Testis (tissue), 3 donors: Measurements from ENCODE around the gene BACH1. TPM values are rescaled to one million over a fixed set of nuclear protein-coding genes. Genes with fewer than 3 reads are reported as not detected.

Source experiments
- DNase-seq: peaks from one replicate; pipeline ENCODE4 v3.0.0-alpha.2; 2019
- H3K27ac ChIP-seq, 2 donors: fragments of 200-600 bp; sonication (generic); one replicate each; pipeline ENCODE4 v1.5.1; 2019
- H3K27me3 ChIP-seq: fragments of 200-600 bp; sonication (generic); one replicate; pipeline ENCODE4 v1.5.1; 2019
- H3K36me3 ChIP-seq: fragments of 200-600 bp; sonication (generic); one replicate; pipeline ENCODE4 v1.5.1; 2017; ENCODE audit warnings: low read depth; ENCODE audit errors: missing control alignments
- H3K4me1 ChIP-seq: fragments of 200-600 bp; sonication (generic); one replicate; pipeline ENCODE4 v1.5.1; 2019
- H3K4me3 ChIP-seq, 2 donors: fragments of 200-600 bp; sonication (generic); one replicate each; pipeline ENCODE4 v1.5.1; 2017 to 2019
- H3K9me3 ChIP-seq: fragments of 200-600 bp; sonication (generic); one replicate; pipeline ENCODE4 v1.5.1; 2017
- POLR2A ChIP-seq: fragments of 450-650 bp; IDR thresholded peaks from one replicate; pipeline ENCODE4 v1.6.1; 2017; ENCODE audit warnings: antibody characterized with exemption, mild to moderate bottlenecking, moderate library complexity
- WGBS, 2 donors: methylation state at CpG; one replicate each; pipeline ENCODE4 v1.1.5; 2018; 5-methylcytosine and 5-hydroxymethylcytosine counted together
- intact Hi-C: fragments of 100-400 bp; cut with DNase I; formaldehyde crosslinking; loops from one replicate; pipeline ENCODE4 v1.15.1; 2023; ENCODE audit warnings: low total_unique reads
- polyA plus RNA-seq: library from polyadenylated mRNA; stranded (reverse); fragments of 350-450 nt; fragmentation: Illumina TruSeq; extraction: RNeasy Lipid Tissue Mini Kit (QIAGEN cat#74804); gene quantifications from one replicate; pipeline ENCODE4 v1.2.3, GENCODE V29; 2014; ENCODE audit warnings: low read depth, low replicate concordance; ENCODE audit not compliant: insufficient read depth
- total RNA-seq, 2 donors: library from RNA; depleted of rRNA; stranded (reverse); fragments of >200 nt; gene quantifications; one replicate each; pipeline ENCODE4 v1.2.3, GENCODE V29; 2016
- TF ChIP-seq, protein P1 (sequence below), 3 experiments: fragments of 450-650 bp in 2 of 3; fragments of 200-600 bp in 1 of 3; sonication (generic) in 1 of 3; IDR thresholded peaks; one replicate each; pipeline ENCODE4 v1.5.1; 2016 to 2019; ENCODE audit warnings: antibody characterized with exemption in 3 of 3, mild to moderate bottlenecking in 2 of 3, moderate library complexity in 1 of 3

Gene BACH1
- total and polyA plus RNA-seq, 3 donors from 2014 or later = 41.9 to 57.7 (median 43.9) TPM

DNA sequence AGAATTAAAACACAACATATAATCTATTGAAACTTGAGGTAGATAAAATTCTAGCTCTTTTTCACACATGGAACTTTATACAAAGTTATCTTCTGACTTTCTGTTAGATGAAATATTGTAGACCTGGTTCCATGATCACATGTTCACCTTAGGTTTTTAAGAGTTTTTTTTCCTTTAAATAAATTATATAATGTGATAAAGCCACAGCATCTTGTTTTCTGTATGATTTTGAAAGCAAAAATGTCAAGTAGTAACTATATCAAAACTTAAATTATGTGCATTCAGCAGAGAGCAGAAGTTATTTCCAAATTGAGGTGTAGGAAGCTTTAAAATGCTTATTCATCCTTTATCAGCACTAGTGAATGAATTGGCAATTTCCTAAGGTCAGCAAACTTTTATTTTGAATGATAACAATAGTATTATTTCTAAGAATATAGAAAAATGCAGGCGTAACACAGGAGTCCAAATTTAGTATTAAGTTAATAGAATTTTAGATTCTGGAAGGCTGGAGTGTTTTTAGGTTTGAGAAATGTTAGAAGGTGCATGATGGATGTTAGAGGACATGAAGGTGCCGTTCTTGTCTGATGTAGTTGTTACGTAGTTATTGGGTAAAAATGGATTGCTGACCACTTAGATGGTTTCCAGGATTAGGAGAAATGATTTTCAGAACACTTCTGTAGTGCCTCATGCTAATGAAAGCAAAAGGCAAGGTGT is 17.5 kb downstream of the BACH1 start:
- 90 to 92% methylated on average over 3 of the region's 3 CpGs for whole genome bisulfite sequencing, 2 donors
- DNase-seq = no peak
- Histone ChIP-seq H3K36me3 (no peaks in the 10 kb centered on the region), H3K4me1 (no peaks in the 10 kb centered on the region), H3K27ac (no peak overlapping the region), H3K9me3 (no peaks in the 10 kb centered on the region), H3K4me3 (no peak overlapping the region), H3K27me3 (no peaks in the 10 kb centered on the region)
- TF ChIP-seq POLR2A = no peak
- TF ChIP-seq, protein P1, sequence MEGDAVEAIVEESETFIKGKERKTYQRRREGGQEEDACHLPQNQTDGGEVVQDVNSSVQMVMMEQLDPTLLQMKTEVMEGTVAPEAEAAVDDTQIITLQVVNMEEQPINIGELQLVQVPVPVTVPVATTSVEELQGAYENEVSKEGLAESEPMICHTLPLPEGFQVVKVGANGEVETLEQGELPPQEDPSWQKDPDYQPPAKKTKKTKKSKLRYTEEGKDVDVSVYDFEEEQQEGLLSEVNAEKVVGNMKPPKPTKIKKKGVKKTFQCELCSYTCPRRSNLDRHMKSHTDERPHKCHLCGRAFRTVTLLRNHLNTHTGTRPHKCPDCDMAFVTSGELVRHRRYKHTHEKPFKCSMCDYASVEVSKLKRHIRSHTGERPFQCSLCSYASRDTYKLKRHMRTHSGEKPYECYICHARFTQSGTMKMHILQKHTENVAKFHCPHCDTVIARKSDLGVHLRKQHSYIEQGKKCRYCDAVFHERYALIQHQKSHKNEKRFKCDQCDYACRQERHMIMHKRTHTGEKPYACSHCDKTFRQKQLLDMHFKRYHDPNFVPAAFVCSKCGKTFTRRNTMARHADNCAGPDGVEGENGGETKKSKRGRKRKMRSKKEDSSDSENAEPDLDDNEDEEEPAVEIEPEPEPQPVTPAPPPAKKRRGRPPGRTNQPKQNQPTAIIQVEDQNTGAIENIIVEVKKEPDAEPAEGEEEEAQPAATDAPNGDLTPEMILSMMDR (IDR thresholded peaks at IDR 0.05) = no peak
- intact Hi-C loops = no loop called here

DNA sequence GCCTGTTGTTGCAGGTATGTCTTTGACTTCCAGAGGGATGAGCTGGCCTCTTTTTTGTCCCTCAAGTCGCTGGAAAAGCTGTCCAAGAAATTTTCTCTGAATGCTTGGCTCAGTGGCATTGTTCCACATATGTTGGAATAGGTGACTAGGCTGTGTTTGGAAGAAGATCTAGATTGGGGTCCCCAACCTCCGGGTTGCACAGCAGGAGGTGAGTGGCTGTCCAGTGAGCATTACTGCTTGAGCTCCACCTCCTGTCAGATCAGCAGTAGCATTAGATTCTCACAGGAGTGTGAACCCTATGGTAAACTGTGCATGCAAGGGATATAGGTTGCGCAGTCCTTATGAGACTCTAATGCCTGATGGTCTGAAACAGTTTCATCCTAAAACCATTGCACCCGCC is 18.1 kb downstream of the BACH1 start:
- 82 to 95% methylated on average over 4 of the region's 4 CpGs for WGBS, 2 donors
- Histone ChIP-seq H3K27me3 (no peaks in the 10 kb centered on the region), H3K4me1 (no peaks in the 10 kb centered on the region), H3K4me3 (no peak overlapping the region), H3K9me3 (no peaks in the 10 kb centered on the region), H3K27ac (no peak overlapping the region), H3K36me3 (no peaks in the 10 kb centered on the region)
- DNase-seq = no peak
- TF ChIP-seq, protein P1 (IDR thresholded peaks at IDR 0.05) = no peak
- TF ChIP-seq POLR2A = no peak
- intact Hi-C loops = no loop called here

DNA sequence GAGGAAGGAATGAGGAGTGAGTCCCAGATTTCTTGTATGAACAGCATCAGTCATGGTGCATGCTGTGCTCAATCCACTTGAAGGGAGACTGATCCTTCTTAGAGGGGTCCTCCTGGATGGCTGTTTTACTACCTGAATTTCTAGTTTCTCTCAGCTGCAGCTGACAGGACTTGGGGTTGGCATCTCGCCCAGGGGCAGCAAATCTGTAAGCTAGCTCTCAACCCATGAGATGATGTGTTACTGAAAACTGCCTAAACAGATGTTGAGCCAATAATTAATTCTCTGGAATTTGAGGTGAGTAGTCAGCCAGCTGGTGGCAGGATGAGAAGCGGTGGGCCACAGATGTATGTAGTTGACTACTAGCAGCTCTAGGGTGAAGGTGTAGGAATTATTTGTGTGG is 19.6 kb downstream of the BACH1 start:
- Histone ChIP-seq H3K9me3 (no peaks in the 10 kb centered on the region), H3K27me3 (no peaks in the 10 kb centered on the region), H3K36me3 (no peaks in the 10 kb centered on the region), H3K27ac (no peak overlapping the region), H3K4me3 (no peak overlapping the region), H3K4me1 (no peaks in the 10 kb centered on the region)
- no peak for DNase-seq
- intact Hi-C loops = no loop called here
- WGBS, 2 donors = 92% methylated on average over 2 of the region's 2 CpGs
- TF ChIP-seq POLR2A = no peak
- TF ChIP-seq, protein P1 (IDR thresholded peaks at IDR 0.05) = no peak

DNA sequence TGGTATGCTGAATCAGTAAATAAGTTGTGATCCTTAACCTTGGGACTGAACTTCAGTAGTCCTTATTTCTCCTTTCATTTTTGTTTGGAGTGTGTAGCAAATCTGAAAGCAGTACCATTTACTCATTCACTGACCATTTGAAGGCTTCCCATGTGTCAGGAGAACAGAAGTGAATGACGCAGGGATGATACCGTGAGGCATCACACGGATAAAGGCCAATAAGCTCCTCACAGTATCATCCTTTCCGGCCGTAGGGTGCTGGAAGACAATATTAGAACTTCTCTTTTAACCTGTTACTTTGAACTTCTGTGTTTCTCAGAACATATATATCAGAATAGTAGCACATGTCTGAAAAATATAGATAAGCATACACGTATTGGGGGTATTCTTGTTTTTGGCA is 21.3 kb downstream of the BACH1 start:
- no peak overlapping the region for H3K4me3 ChIP-seq
- TF ChIP-seq, protein P1 (IDR thresholded peaks at IDR 0.05) = no peak
- no peak for TF ChIP-seq POLR2A
- H3K36me3 ChIP-seq = no peaks in the 10 kb centered on the region
- WGBS, 2 donors = 84 to 94% methylated on average over 6 of the region's 6 CpGs
- no peak overlapping the region for H3K27ac ChIP-seq
- no peaks in the 10 kb centered on the region for H3K9me3 ChIP-seq
- no peak for DNase-seq
- no peaks in the 10 kb centered on the region for H3K4me1 ChIP-seq
- no peaks in the 10 kb centered on the region for H3K27me3 ChIP-seq
- intact Hi-C loops = no loop called here

DNA sequence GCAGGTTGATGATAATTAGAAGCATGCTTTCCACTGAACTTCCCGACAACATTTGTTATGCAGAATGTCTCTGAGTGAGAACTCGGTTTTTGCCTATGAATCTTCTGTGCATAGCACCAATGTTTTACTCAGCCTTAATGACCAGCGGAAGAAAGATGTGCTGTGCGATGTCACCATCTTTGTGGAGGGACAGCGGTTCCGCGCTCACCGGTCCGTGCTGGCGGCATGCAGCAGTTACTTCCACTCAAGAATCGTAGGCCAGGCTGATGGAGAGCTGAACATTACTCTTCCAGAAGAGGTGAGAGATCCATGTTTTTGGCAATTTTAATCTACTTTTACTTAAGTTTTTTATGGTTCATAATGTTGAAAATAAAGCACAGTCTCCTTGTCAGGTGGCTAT is 22.5 kb downstream of the BACH1 start:
- H3K9me3 ChIP-seq = no peaks in the 10 kb centered on the region
- no peaks in the 10 kb centered on the region for H3K27me3 ChIP-seq
- intact Hi-C loops = no loop called here
- H3K4me3 ChIP-seq = no peak overlapping the region
- H3K36me3 ChIP-seq = no peaks in the 10 kb centered on the region
- TF ChIP-seq, protein P1 (IDR thresholded peaks at IDR 0.05) = no peak
- no peak for TF ChIP-seq POLR2A
- 95 to 97% methylated on average over 11 of the region's 11 CpGs for WGBS, 2 donors
- no peak overlapping the region for H3K27ac ChIP-seq
- no peaks in the 10 kb centered on the region for H3K4me1 ChIP-seq
- no peak for DNase-seq
